Common myeloid progenitor, CD34-positive (primary cell): ENCODE measurements around the gene RAD51AP2.
"Not testable (repeated sequence)": the region's sequence is repeated elsewhere in the genome, so short reads cannot be mapped to it uniquely, and the experiment has no call there.

ENCODE experiments used
- CTCF ChIA-PET: fragments of 350-600 bp; sonication (Branson Sonifier 250); formaldehyde crosslinking; loops from one replicate; lab custom pipeline; 2021; ENCODE audit warnings: antibody characterized with exemption; lab: Charles Lee
- POLR2A ChIA-PET: fragments of 350-600 bp; sonication (Branson Sonifier 250); formaldehyde crosslinking; loops from one replicate; lab custom pipeline; 2021; ENCODE audit warnings: antibody characterized with exemption; lab: Charles Lee
- DNase-seq, 3 donors: peaks; one replicate each; pipeline versions ENCODE4 v3.0.0 to v3.0.0-alpha.2; 2013
- H3K27ac ChIP-seq, 2 experiments: 1 replicate in 1 of 2; 2 replicates in 1 of 2; pipeline ENCODE4 v1.7.0; 2013; ENCODE audit warnings: inconsistent platforms in 2 of 2, low read length in 2 of 2, mild to moderate bottlenecking in 2 of 2, low read depth in 1 of 2, moderate library complexity in 1 of 2; ENCODE audit not compliant: severe bottlenecking in 2 of 2, insufficient read depth in 1 of 2, poor library complexity in 1 of 2
- H3K27me3 ChIP-seq, 5 experiments: replicated peaks in 2 of 5; 1 replicate in 3 of 5; 2 replicates in 2 of 5; pipeline versions ENCODE4 v1.6.1 to v1.7.0; 2013; ENCODE audit warnings: low read length in 4 of 5, mild to moderate bottlenecking in 2 of 5, moderate library complexity in 2 of 5, inconsistent platforms in 1 of 5; ENCODE audit not compliant: insufficient read depth in 5 of 5, control insufficient read depth in 4 of 5
- H3K36me3 ChIP-seq, 4 experiments: 1 replicate in 2 of 4; 2 replicates in 2 of 4; pipeline versions ENCODE4 v1.6.1 to v1.7.0; 2013; ENCODE audit warnings: low read length in 3 of 4, control low read depth in 1 of 4, mild to moderate bottlenecking in 1 of 4; ENCODE audit not compliant: control insufficient read depth in 4 of 4, insufficient read depth in 4 of 4
- H3K4me1 ChIP-seq, 4 experiments: 1 replicate in 3 of 4; 2 replicates in 1 of 4; pipeline versions ENCODE4 v1.6.1 to v1.7.1; 2013; ENCODE audit warnings: low read length in 3 of 4, mild to moderate bottlenecking in 3 of 4, control low read depth in 1 of 4, inconsistent platforms in 1 of 4, moderate library complexity in 1 of 4; ENCODE audit not compliant: control insufficient read depth in 4 of 4, insufficient read depth in 4 of 4; ENCODE audit errors: control extremely low read depth in 1 of 4
- H3K4me3 ChIP-seq, 7 experiments: 1 replicate in 4 of 7; 2 replicates in 3 of 7; pipeline versions ENCODE4 v1.5.1 to v1.7.0; 2013; ENCODE audit warnings: mild to moderate bottlenecking in 7 of 7, low read length in 6 of 7, moderate library complexity in 6 of 7, inconsistent platforms in 2 of 7, low read depth in 2 of 7, control low read depth in 1 of 7; ENCODE audit not compliant: insufficient read depth in 4 of 7, control insufficient read depth in 1 of 7; ENCODE audit errors: extremely low read depth in 1 of 7
- H3K9me3 ChIP-seq, 5 experiments: 1 replicate in 4 of 5; 2 replicates in 1 of 5; pipeline versions ENCODE4 v1.6.1 to v1.7.1; 2013; ENCODE audit warnings: low read length in 4 of 5, mild to moderate bottlenecking in 2 of 5, inconsistent platforms in 1 of 5, low read depth in 1 of 5, moderate library complexity in 1 of 5; ENCODE audit not compliant: control insufficient read depth in 4 of 5, insufficient read depth in 2 of 5; ENCODE audit errors: control extremely low read depth in 1 of 5
- WGBS: methylation state at CpG from one replicate; pipeline ENCODE4 v1.1.5; 2013; ENCODE audit not compliant: insufficient coverage; 5-methylcytosine and 5-hydroxymethylcytosine counted together

The RAD51AP2 gene

GRCh38 chr2:17517481-17518211 lies 594 bp downstream of the RAD51AP2 start:
- WGBS: 41% methylated on average over 7 of the region's 8 CpGs
- POLR2A ChIA-PET: no interaction called here
- H3K4me3 ChIP-seq: peak overlapping the region in 2 of 7 experiments; percentile 19 to 52
- no peak for DNase-seq
- no peaks in the 10 kb centered on the region for H3K36me3 ChIP-seq
- H3K4me1 ChIP-seq: peaks cover 0 to 4% (median 1%) of the 10 kb centered on the region in 4 experiments
- CTCF ChIA-PET: no interaction called here
- peak overlapping the region in 1 of 2 experiments; percentile 5 for H3K27ac ChIP-seq
- H3K27me3 ChIP-seq: peaks cover 6 to 53% (median 13%) of the 10 kb centered on the region in 5 experiments
- no peaks in the 10 kb centered on the region for H3K9me3 ChIP-seq

DNA sequence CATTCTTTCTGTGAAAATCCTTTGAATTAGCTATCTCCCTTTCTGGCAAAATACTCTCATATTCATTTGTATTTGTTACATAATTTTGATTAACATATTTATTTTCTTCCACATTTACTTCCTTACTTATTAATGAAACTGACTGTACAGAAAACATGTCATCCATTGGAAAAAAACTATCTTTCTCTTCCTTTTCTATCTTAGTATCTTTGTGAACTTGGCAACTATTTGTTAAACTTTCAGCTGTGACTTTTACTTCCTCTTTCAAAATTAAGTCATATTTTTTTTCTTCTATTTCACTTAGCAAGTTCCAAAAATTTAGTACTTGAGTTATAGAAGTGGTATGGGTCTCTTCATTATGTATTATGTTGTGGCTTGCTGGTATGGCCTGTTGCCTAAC lies 2.6 kb downstream of the RAD51AP2 start:
- Histone ChIP-seq H3K4me1 (peaks cover 0 to 4% (median 1%) of the 10 kb centered on the region in 4 experiments), H3K27me3 (peaks cover 6 to 45% (median 13%) of the 10 kb centered on the region in 5 experiments), H3K4me3 (no peak overlapping the region), H3K27ac (no peak overlapping the region), H3K36me3 (no peaks in the 10 kb centered on the region), H3K9me3 (no peaks in the 10 kb centered on the region)
- POLR2A ChIA-PET: interaction anchor here (0.6 kb wide), 1 partner anchor 581 kb away, joined by 4 read pairs; no protein-coding TSS in a partner anchor
- CTCF ChIA-PET: interaction anchor here (1.0 kb wide), 1 partner anchor 30 kb away, joined by 4 read pairs; no protein-coding TSS in a partner anchor
- DNase-seq: peak in 1 of 3 donors; percentile 31

GRCh38 chr2:17506736-17507616 lies 11.3 kb downstream of the RAD51AP2 start:
- ChIA-PET POLR2A (interaction anchor here (0.5 kb wide), 1 partner anchor 1939 kb away, joined by 3 read pairs; no protein-coding TSS in a partner anchor), CTCF (no interaction called here)
- 100% methylated on average over 1 of the region's 2 CpGs for WGBS
- Histone ChIP-seq H3K36me3 (no peaks in the 10 kb centered on the region), H3K4me3 (no peak overlapping the region), H3K4me1 (no peaks in the 10 kb centered on the region), H3K27ac (no peak overlapping the region), H3K9me3 (no peaks in the 10 kb centered on the region), H3K27me3 (peaks cover 0 to 6% (median 0%) of the 10 kb centered on the region in 5 experiments)
- no peak for DNase-seq

- Histone ChIP-seq H3K9me3 (no peaks in the 10 kb centered on the region), H3K27ac (no peak overlapping the region), H3K36me3 (no peaks in the 10 kb centered on the region), H3K4me1 (no peaks in the 10 kb centered on the region), H3K27me3 (no peaks in the 10 kb centered on the region), H3K4me3 (no peak overlapping the region)
- WGBS: no CpG with 5 or more reads among the region's 1 CpG
- DNase-seq: peak in 1 of 3 donors; percentile 3
- CTCF ChIA-PET: no interaction called here
- POLR2A ChIA-PET: no interaction called here
Measured at GRCh38 chr2:17497718-17498117, 20.5 kb downstream of the RAD51AP2 start.

DNA sequence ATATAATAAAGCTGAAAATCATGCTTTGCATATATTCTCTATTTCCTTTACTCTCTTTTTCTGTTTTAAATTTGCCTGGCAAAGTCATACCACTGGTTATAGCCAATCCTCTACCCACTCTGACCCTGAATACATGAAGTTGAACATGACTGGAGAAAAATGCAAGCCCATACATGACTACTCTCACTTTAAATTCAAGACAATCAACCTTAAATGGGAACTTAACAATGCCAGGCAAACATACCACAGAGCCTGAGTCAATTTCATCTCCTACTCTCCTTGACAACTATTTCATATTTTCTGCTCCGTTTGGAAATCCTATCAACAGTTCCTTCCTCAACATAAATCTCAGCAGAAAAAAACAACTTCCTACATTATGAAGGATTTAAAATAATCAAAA lies 22.6 kb downstream of the RAD51AP2 start:
- Histone ChIP-seq H3K27ac (no peak overlapping the region), H3K4me3 (no peak overlapping the region), H3K9me3 (no peaks in the 10 kb centered on the region), H3K27me3 (no peaks in the 10 kb centered on the region), H3K36me3 (no peaks in the 10 kb centered on the region), H3K4me1 (no peaks in the 10 kb centered on the region)
- ChIA-PET POLR2A (interaction anchor here (0.6 kb wide), 1 partner anchor 19 kb away, joined by 3 read pairs; no protein-coding TSS in a partner anchor), CTCF (interaction anchor here (1.1 kb wide), 1 partner anchor 64 kb away, joined by 3 read pairs; no protein-coding TSS in a partner anchor)
- no peak for DNase-seq
- WGBS: no CpG with 5 or more reads among the region's 1 CpG

- H3K4me3 ChIP-seq, H3K4me1 ChIP-seq, H3K36me3 ChIP-seq, H3K27me3 ChIP-seq, H3K9me3 ChIP-seq, DNase-seq, H3K27ac ChIP-seq, POLR2A ChIA-PET: not testable (repeated sequence)
- CTCF ChIA-PET: interaction anchor here (1.3 kb wide), 1 partner anchor 14 kb away, joined by 3 read pairs; no protein-coding TSS in a partner anchor
Measured at GRCh38 chr2:17490165-17490564, 28.1 kb downstream of the RAD51AP2 start.
